Mesodermal cell (in vitro differentiated cells): ENCODE measurements around the gene TTYH1.
"Not testable (repeated sequence)": the region's sequence is repeated elsewhere in the genome, so short reads cannot be mapped to it uniquely, and the experiment has no call there.

ENCODE experiments used
- H3K27ac ChIP-seq: 2 replicates; pipeline ENCODE4 v1.7.0; 2013; ENCODE audit warnings: mild to moderate bottlenecking, low read depth, low read length, moderate library complexity; ENCODE audit not compliant: severe bottlenecking
- H3K36me3 ChIP-seq: 2 replicates; pipeline ENCODE4 v1.7.1; 2013; ENCODE audit warnings: mild to moderate bottlenecking, low read length, moderate library complexity; ENCODE audit not compliant: control insufficient read depth, insufficient read depth
- H3K4me1 ChIP-seq: one replicate; pipeline ENCODE4 v1.7.1; 2013; ENCODE audit warnings: mild to moderate bottlenecking, low read length; ENCODE audit not compliant: insufficient read depth, control insufficient read depth, poor library complexity, severe bottlenecking
- H3K4me3 ChIP-seq: 2 replicates; pipeline ENCODE4 v1.7.0; 2013; ENCODE audit warnings: low read length, control low read depth, mild to moderate bottlenecking; ENCODE audit not compliant: insufficient read depth, poor library complexity, severe bottlenecking; ENCODE audit errors: extremely low read depth
- H3K9me3 ChIP-seq: 2 replicates; pipeline ENCODE4 v1.7.1; 2013; ENCODE audit warnings: mild to moderate bottlenecking, low read length, moderate library complexity; ENCODE audit not compliant: control insufficient read depth
- WGBS, 2 experiments: methylation state at CpG; one replicate each; pipeline ENCODE4 v1.1.5; 2013; ENCODE audit warnings: missing lambda C conversion rate in 2 of 2; ENCODE audit not compliant: insufficient coverage in 2 of 2; 5-methylcytosine and 5-hydroxymethylcytosine counted together

Gene TTYH1

DNA sequence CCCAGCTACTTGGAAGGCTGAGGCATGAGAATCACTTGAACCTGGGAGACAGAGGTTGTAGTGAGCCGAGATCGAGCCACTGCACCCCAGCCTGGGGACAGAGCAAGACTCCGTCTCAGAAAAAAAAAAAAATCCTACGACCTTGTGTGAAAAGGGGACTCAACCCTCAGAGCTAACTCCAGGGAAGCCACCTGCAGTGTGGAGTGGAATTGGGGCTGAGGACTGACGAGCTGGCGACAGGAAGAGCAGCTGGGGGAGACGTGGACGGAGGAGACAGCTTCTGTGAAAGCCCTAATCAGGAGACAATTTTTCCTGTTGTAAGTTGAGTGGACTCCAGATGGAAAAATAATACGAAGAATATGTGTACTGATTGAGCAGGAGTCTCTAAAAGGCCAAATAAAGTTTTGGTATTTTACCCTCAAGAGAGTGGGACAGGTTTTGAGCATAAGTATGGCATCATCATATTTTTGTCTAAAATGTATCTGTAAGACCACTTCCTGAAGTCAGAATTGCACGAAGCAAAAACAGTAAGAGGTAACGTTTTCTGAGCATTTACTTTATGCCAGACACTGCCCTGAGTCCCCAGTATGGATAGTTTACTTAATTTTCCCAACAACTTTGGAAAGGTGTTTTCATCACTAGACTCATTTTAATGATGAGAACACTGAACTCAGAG is 38.5 kb upstream of the TTYH1 start:
- Histone ChIP-seq H3K4me3 (no peak overlapping the region), H3K9me3 (no peaks in the 10 kb centered on the region), H3K4me1 (no peaks in the 10 kb centered on the region), H3K27ac (no peak overlapping the region), H3K36me3 (no peaks in the 10 kb centered on the region)
- 77 to 80% methylated on average over 7 to 10 of the region's 11 CpGs for WGBS, 2 experiments

DNA sequence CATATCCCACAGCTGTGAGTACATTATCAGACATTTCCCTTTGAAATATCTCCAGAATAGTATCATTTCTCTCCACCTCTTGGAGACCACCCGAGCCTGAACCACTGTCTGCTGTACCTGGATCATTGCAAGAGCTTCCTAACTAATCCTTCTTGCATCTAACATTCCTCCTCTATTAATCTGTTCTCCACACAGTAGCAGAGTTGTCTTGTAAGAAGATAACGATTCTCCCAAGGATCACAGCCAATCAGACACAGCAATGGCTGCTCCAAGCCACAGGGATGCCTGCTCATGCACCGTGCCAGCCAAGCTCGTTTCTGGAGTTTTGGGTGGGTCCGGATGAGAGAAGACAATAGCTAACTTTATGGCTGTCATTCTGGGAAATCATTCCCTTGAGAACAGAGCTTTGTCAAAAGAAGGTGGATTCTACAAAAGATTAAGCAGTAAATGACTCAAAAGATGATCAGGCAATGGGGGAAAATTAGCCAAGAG is 36.0 kb upstream of the TTYH1 start:
- WGBS, 2 experiments = 88 to 92% methylated on average over 4 of the region's 5 CpGs

DNA sequence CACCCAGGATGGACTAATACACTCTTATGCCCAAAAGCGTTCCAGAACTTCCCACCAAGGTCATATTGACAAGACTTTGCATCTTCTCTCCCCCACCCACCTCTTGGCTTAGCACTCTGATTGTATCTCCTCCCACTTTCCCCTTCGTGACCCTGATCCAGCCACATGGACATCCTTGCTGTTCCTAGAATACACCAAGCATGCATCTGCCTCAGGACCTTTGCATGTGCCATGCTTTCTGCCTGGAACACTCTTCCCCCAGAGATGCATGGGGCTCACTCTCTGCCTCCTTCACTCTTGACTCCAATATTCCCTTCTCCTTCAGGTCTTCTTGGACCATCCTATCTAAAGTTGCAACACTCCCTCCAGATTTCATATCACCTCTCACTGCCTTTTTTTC is 34.4 kb upstream of the TTYH1 start:
- WGBS, 2 experiments = 89% methylated on average over 2 of the region's 2 CpGs
- Histone ChIP-seq H3K27ac (no peak overlapping the region), H3K9me3 (no peaks in the 10 kb centered on the region), H3K4me3 (no peak overlapping the region), H3K36me3 (no peaks in the 10 kb centered on the region), H3K4me1 (no peaks in the 10 kb centered on the region)

More for the DNA sequence above, 36.0 kb upstream of the TTYH1 start:
- H3K27ac ChIP-seq = no peak overlapping the region
- H3K4me3 ChIP-seq = no peak overlapping the region
- H3K4me1 ChIP-seq = no peaks in the 10 kb centered on the region
- H3K36me3 ChIP-seq = no peaks in the 10 kb centered on the region
- H3K9me3 ChIP-seq = no peaks in the 10 kb centered on the region

DNA sequence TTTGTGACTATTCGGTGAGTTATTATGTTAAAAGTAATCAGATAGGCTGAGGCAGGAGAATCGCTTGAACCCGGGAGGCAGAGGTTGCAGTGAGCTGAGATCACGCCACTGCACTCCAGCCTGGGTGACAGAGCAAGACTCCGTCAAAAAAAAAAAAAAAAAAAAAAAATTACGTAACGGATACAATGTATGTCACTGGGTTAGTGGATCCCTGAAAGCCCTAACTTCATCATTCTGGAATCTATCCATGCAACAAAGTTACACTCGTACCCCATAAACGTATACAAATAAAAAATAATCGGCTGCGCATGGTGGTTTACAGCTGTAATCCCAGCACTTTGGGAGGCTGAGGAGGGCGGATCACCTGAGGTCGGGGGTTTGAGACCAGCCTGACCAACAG is 33.2 kb upstream of the TTYH1 start:
- not testable (repeated sequence) for H3K27ac ChIP-seq, H3K36me3 ChIP-seq, H3K9me3 ChIP-seq, H3K4me1 ChIP-seq, H3K4me3 ChIP-seq
- 76 to 94% methylated on average over 2 to 8 of the region's 13 CpGs for WGBS, 2 experiments

DNA sequence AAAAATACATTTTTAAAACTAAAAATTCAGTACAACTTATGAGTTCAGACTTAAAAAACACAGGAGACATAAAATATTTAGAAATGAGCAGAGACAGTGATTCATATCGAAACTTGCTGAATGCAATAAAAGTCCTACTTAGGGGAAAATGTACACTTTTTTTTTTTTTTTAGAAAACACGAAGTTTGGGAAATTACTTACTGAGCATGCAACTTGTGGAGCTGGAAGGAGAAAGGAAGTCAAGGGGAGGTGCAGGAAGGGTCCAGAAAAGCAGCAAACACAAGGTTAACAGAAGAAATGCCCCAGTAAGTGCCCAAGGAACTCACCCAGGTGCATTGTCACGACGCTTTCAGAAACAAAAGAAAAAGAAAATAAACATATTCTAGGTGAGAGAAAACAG is 31.9 kb upstream of the TTYH1 start:
- 63 to 88% methylated on average over 1 of the region's 4 CpGs for WGBS, 2 experiments
- Histone ChIP-seq H3K27ac (no peak overlapping the region), H3K4me1 (no peaks in the 10 kb centered on the region), H3K36me3 (no peaks in the 10 kb centered on the region), H3K4me3 (no peak overlapping the region), H3K9me3 (no peaks in the 10 kb centered on the region)

DNA sequence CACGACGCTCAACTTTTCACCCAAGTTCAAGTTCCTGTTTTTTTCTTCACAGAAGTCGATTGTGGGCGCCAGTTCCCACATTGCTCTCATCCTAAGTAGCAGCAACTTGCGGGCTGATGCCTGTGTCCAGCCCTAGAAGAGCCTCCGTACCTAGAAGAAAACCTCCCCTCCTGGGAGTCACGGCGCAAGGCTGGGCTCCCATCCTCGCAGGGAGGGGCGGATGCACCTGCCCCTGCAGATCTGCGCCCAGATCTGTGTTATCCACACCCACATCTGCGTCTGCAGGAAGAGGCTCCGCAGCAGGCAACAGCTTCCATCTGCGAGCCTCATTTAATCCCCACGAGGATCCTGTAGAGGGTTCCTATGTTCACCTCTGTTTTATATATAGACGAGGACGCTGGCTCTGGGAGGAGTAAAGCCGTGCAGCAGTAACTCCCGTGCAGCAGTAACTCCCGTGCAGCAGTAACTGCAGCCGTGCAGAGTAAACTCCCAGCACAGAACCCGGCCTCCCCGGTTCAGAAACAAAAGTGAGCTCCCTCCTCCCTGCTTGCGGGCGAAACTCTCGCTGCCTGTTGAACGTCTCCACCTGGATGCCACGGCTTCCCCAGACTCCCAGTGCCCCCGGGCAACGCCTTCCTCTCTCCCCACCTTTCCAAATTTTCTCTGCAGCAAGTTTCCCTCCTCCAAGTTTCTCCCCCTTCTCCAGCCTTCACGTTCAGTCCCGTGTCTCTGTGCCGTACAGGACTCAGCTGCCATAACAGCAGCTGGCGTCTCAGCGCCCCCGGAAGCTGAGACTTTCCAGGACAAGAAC is 27.1 kb upstream of the TTYH1 start:
- no peaks in the 10 kb centered on the region for H3K9me3 ChIP-seq
- no peak overlapping the region for H3K4me3 ChIP-seq
- H3K36me3 ChIP-seq = no peaks in the 10 kb centered on the region
- no peaks in the 10 kb centered on the region for H3K4me1 ChIP-seq
- 44 to 46% methylated on average over 33 to 35 of the region's 36 CpGs for WGBS, 2 experiments
- H3K27ac ChIP-seq = no peak overlapping the region

DNA sequence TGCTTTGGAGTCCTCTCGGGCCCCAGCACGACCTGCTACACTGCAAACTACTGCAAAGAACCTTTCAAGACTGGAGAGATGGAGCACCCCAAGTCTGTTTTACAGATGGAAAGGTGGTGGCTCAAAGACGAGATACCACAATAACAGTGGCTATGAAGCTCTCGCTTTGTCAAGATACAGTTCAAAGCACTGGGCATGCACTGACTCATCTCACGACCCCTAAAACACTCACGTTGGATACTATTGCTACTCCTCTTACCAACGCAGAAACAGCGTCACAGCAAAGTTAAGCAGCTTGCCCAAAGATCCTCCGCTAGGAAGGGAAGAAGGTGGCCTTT is 26.5 kb upstream of the TTYH1 start:
- Histone ChIP-seq H3K36me3 (no peaks in the 10 kb centered on the region), H3K4me3 (no peak overlapping the region), H3K4me1 (no peaks in the 10 kb centered on the region), H3K27ac (no peak overlapping the region), H3K9me3 (no peaks in the 10 kb centered on the region)
- WGBS, 2 experiments = 58 to 72% methylated on average over 9 of the region's 9 CpGs

DNA sequence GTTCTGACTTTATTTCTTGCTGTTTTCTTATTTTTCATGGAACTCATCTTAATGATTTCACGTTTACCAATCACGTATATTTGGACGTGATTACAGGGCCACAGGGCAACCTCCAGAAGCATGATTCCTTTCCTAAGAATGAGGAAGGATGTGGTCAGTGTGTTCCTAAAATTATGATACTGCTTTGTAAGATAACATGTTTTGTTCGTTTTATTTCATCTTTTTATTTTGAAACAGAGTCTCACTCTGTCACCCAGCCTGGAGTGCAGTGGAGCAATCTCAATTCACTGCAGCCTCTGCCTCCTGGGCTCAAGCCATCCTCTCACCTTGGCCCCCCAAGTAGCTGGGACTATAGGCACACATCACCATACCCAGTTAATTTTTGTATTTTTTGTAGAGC is 25.7 kb upstream of the TTYH1 start:
- WGBS, 2 experiments = 94 to 100% methylated on average over 3 of the region's 4 CpGs
- H3K27ac ChIP-seq = no peak overlapping the region
- no peaks in the 10 kb centered on the region for H3K36me3 ChIP-seq
- H3K4me3 ChIP-seq = no peak overlapping the region
- H3K9me3 ChIP-seq = no peaks in the 10 kb centered on the region
- H3K4me1 ChIP-seq = no peaks in the 10 kb centered on the region

DNA sequence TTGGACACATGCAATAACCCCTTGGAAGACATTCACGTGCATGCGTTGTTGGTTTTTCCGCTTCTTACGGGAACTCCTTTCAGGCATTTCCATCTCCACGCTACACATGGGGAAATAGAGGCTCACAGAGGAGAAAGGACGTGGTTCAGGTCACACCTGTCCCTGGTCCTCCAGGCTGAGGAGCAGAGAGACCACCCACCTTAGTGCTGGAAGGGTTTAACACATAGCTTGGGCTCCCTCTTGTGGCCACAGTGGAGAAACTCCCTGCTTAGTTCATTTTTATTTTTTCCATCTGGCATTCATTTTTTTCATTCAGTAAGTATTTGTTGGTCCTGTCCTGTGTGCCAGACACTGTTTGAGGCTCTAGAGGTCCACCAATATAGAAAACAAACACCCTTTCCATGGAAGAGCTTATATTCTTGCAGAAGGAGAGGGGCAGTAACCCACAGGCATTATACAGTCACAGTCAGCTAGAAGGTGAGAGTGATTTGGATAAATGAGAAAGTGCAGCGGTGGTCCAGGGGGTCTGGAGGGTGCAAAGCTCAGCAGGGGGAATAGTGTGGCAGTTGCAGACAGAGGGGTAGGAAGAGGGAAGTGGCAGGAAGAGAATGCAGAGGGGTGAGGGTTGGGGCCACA is 24.2 kb upstream of the TTYH1 start:
- Histone ChIP-seq H3K27ac (no peak overlapping the region), H3K9me3 (no peaks in the 10 kb centered on the region), H3K4me1 (no peaks in the 10 kb centered on the region), H3K4me3 (no peak overlapping the region), H3K36me3 (no peaks in the 10 kb centered on the region)
- WGBS, 2 experiments = 19 to 20% methylated on average over 4 of the region's 7 CpGs

DNA sequence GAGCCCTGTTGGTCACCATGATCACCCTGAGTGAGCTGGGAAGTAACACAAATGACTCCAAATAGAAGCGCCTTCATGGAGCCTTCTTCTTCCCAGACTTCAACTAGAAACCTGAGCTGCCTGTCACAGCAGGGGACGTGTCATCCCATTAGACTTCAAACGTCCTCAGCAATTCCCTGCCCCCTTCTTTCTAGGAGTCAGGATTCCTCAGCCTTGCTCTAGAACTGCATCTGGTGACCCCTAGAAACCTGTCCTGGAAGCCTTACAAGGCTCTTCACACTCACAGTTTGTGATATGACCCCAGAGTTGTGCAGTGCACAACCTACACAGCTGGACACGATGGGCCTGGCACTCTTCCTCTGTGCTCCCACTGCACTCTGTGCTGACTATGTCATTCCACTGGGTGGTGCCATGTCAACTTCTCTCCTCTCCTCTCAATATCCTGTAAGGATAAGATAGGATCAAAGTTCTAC is 23.6 kb upstream of the TTYH1 start:
- WGBS, 2 experiments = 5 to 16% methylated on average over 2 to 4 of the region's 4 CpGs
- no peaks in the 10 kb centered on the region for H3K36me3 ChIP-seq
- no peak overlapping the region for H3K4me3 ChIP-seq
- H3K4me1 ChIP-seq = no peaks in the 10 kb centered on the region
- no peaks in the 10 kb centered on the region for H3K9me3 ChIP-seq
- no peak overlapping the region for H3K27ac ChIP-seq
